Lung (tissue), 12 donors: ENCODE data around the gene KRTAP12-4. TPM values are rescaled to one million over a fixed set of nuclear protein-coding genes. Genes with fewer than 3 reads are reported as not detected.

Experiments
- ATAC-seq: fragments of 200-7000 bp; cut with Tn5 transposase; one replicate; pipeline ENCODE4 v1.9.1; 2020; ENCODE audit warnings: moderate number of reproducible peaks; ENCODE audit not compliant: insufficient read depth, low FRiP score
- DNase-seq, 3 donors: peaks; one replicate each; pipeline ENCODE4 v3.0.0-alpha.2; 2013 to 2017
- H3K27ac ChIP-seq, 2 donors: one replicate each; pipeline ENCODE4 v1.5.1; 2013; ENCODE audit warnings: mild to moderate bottlenecking in 2 of 2, moderate library complexity in 2 of 2, control low read depth in 1 of 2, inconsistent platforms in 1 of 2, low read depth in 1 of 2, low read length in 1 of 2
- H3K27me3 ChIP-seq, 3 donors: one replicate each; pipeline ENCODE4 v1.5.1; 2013; ENCODE audit warnings: low read length in 2 of 3; ENCODE audit not compliant: control insufficient read depth in 3 of 3, insufficient read depth in 3 of 3
- H3K36me3 ChIP-seq, 4 donors: one replicate each; pipeline ENCODE4 v1.5.1; 2013; ENCODE audit warnings: low read length in 4 of 4, mild to moderate bottlenecking in 1 of 4, moderate library complexity in 1 of 4; ENCODE audit not compliant: control insufficient read depth in 4 of 4, insufficient read depth in 4 of 4
- H3K4me1 ChIP-seq, 5 donors: one replicate each; pipeline ENCODE4 v1.5.1; 2013; ENCODE audit warnings: low read length in 5 of 5, mild to moderate bottlenecking in 2 of 5, moderate library complexity in 1 of 5; ENCODE audit not compliant: control insufficient read depth in 5 of 5, insufficient read depth in 5 of 5
- H3K4me3 ChIP-seq: one replicate; pipeline ENCODE4 v1.5.1; 2013; ENCODE audit warnings: mild to moderate bottlenecking, control low read depth, moderate library complexity
- H3K9ac ChIP-seq, 2 donors: one replicate each; pipeline ENCODE4 v1.5.1; 2013; ENCODE audit warnings: low read length in 2 of 2, control low read depth in 1 of 2; ENCODE audit not compliant: insufficient read depth in 1 of 2
- H3K9me3 ChIP-seq, 4 donors: one replicate each; pipeline ENCODE4 v1.5.1; 2013; ENCODE audit warnings: low read length in 3 of 4, mild to moderate bottlenecking in 1 of 4, moderate library complexity in 1 of 4; ENCODE audit not compliant: control insufficient read depth in 4 of 4, insufficient read depth in 3 of 4
- WGBS, 2 donors: extraction: QIAGEN DNeasy Blood & Tissue Kit; methylation state at CpG; one replicate each; pipeline ENCODE4 v1.1.7; 2013; 5-methylcytosine and 5-hydroxymethylcytosine counted together
- polyA plus RNA-seq, 2 donors: library from polyadenylated mRNA; stranded (reverse); fragments of 200-250 nt; gene quantifications; one replicate each; pipeline ENCODE4 v1.2.1, GENCODE V29; 2013
- total RNA-seq, 2 donors: library from RNA; depleted of rRNA in 1 of 2; stranded (reverse); fragments of >200 nt in 1 of 2; gene quantifications; one replicate each; pipeline ENCODE4 v1.2.1, GENCODE V29; 2014 to 2021
- TF ChIP-seq, protein P1 (sequence below): IDR thresholded peaks from 2 replicates; pipeline ENCODE4 v1.5.1; 2012; ENCODE audit warnings: mild to moderate bottlenecking; ENCODE audit errors: control extremely low read depth, extremely low read depth
- donor health status: control.
- donor health status: control.
- donor health status: Bipolar disorder and iron deficiency.
- donor health status: healthy.
- donor health status: DM: yes; HTN: yes; CAD: no.

KRTAP12-4 gene
- total and polyA plus RNA-seq, 4 donors = not detected

DNA sequence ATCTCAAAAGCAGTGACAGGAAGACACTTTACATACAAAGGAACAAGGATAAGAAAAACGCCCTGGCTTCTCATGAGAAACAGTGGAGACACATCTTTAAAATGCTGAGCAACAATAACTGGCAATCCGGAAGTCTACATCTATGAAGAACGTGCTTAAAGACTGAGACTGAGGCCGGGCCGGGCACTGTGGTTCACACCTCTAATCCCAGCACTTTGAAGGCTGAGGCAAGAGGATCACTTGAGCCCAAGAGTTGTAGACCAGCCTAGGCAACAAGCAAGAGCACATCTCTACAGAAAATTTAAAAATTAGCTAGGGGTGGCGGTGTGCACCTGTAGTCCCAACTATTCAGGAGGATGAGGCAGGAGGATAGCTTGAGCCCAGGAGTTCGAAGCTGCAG is 29.6 kb upstream of the KRTAP12-4 start:
- Histone ChIP-seq H3K4me3 (no peak overlapping the region), H3K4me1 (no peaks in the 10 kb centered on the region), H3K9ac (no peak overlapping the region), H3K27ac (no peak overlapping the region), H3K36me3 (no peaks in the 10 kb centered on the region), H3K27me3 (peaks cover 0 to 11% (median 10%) of the 10 kb centered on the region in 3 donors), H3K9me3 (peaks cover 0 to 4% (median 0%) of the 10 kb centered on the region in 4 donors)
- DNase-seq (no peak), ATAC-seq (no peak)
- WGBS, 2 donors = 79 to 80% methylated on average over 7 of the region's 7 CpGs
- TF ChIP-seq, protein P1, sequence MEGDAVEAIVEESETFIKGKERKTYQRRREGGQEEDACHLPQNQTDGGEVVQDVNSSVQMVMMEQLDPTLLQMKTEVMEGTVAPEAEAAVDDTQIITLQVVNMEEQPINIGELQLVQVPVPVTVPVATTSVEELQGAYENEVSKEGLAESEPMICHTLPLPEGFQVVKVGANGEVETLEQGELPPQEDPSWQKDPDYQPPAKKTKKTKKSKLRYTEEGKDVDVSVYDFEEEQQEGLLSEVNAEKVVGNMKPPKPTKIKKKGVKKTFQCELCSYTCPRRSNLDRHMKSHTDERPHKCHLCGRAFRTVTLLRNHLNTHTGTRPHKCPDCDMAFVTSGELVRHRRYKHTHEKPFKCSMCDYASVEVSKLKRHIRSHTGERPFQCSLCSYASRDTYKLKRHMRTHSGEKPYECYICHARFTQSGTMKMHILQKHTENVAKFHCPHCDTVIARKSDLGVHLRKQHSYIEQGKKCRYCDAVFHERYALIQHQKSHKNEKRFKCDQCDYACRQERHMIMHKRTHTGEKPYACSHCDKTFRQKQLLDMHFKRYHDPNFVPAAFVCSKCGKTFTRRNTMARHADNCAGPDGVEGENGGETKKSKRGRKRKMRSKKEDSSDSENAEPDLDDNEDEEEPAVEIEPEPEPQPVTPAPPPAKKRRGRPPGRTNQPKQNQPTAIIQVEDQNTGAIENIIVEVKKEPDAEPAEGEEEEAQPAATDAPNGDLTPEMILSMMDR = no peak

DNA sequence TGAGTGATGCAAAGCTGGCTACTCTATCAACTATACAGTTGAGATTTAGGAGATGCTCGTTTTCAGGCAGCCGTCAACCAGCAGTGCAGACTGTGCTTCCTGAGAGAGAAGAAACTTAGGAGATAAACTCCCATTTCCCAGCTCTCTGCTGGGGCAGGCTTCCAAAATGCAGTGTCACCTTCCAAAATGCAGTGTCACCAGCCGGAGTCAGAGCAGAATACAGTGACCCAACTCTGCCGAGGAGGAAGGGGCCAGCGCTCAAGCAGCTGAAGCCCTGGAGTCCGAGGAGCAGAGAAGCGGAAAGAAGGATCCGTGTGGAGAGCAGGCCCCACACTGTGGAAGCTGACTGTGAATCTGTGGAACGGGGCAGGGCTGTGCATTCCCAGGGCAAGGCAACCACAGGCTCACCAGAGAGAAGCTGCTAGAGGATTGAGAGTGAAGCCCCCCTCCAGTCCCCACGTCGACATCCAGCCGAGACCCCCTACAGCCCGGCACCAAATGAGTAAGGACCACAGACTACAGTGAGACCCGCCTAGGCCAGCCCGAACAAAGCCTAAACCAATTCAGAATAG is 28.2 kb upstream of the KRTAP12-4 start:
- no peaks in the 10 kb centered on the region for H3K9me3 ChIP-seq
- H3K27me3 ChIP-seq = peaks cover 0 to 10% (median 6%) of the 10 kb centered on the region in 3 donors
- DNase-seq = no peak
- H3K9ac ChIP-seq = no peak overlapping the region
- WGBS, 2 donors = 79 to 84% methylated on average over 15 of the region's 15 CpGs
- TF ChIP-seq, protein P1 = no peak
- no peak for ATAC-seq
- H3K4me3 ChIP-seq = no peak overlapping the region
- no peak overlapping the region for H3K27ac ChIP-seq
- no peaks in the 10 kb centered on the region for H3K4me1 ChIP-seq
- H3K36me3 ChIP-seq = no peaks in the 10 kb centered on the region

DNA sequence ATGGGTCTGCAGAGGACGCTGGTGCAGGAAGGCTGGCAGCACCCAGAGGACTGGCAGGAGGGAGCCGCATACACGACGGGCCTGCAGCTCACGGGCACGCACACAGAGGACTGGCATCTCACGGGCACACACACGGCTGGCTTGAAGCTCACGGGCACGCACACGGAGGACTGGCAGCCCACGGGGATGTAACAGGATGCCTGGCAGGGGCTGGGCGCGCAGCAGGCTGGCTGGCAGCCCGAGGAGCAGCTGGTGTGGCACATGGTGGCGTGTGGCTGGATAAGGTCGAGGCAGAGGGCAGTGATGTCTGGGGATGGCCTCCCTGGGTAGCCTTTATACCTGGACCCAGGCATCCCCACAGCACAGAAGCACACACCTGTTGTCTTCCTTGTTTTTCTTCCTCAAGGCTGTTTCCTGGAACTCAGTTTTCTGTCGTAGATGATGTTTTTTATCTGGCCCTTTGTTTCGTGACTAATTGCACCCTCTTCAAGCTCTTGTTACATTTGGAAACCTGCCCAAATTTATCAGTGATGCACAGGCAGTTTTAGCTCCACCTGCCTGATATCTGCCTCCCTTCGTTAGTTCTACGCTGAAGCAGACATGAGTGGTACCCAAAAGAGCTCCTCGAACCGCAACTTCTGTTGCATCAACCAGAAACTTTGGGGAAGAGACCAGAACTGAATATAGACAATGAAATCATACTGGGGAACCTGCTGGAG is 27.6 kb upstream of the KRTAP12-4 start, which contains the start of gene KRTAP12-1:
TSS of gene KRTAP12-1 (minus strand) at position 303 of the 719 bp plus-strand sequence. CDS start at position 263, 40 bp downstream.
- DNase-seq = no peak
- no peaks in the 10 kb centered on the region for H3K4me1 ChIP-seq
- H3K9ac ChIP-seq = no peak within 1 kb of the TSS
- H3K27ac ChIP-seq = no peak within 1 kb of the TSS
- H3K9me3 ChIP-seq = no peaks in the 10 kb centered on the region
- TF ChIP-seq, protein P1 = no peak
- no peak for ATAC-seq
- H3K36me3 ChIP-seq = no peaks in the 10 kb centered on the region
- H3K4me3 ChIP-seq = no peak within 1 kb of the TSS
- 74 to 78% methylated on average over 21 to 23 of the region's 23 CpGs for WGBS, 2 donors
- H3K27me3 ChIP-seq = peaks cover 0 to 6% (median 2%) of the 10 kb centered on the region in 3 donors
